Kidney (tissue), 14 donors: ENCODE measurements around the gene SRSF1. TPM values are rescaled to one million over a fixed set of nuclear protein-coding genes. Genes with fewer than 3 reads are reported as not detected.
A peak's percentile ranks its signal among the peaks of the same experiment; 100 is the strongest.

Experiments used
- DNase-seq, 5 donors: peaks; one replicate each; pipeline ENCODE4 v3.0.0-alpha.2; 2013 to 2020
- FAIRE-seq: peaks from 2 replicates; lab custom pipeline; 2012; peaks lifted over from hg19 to GRCh38; lab: Jason Lieb, UNC
- H3K27ac ChIP-seq, 2 donors: one replicate each; pipeline ENCODE4 v1.7.0; 2013; ENCODE audit warnings: low read depth in 2 of 2, low read length in 2 of 2, inconsistent platforms in 1 of 2
- H3K27me3 ChIP-seq: one replicate; pipeline ENCODE4 v1.7.1; 2013; ENCODE audit warnings: low read length, inconsistent platforms; ENCODE audit not compliant: control insufficient read depth, insufficient read depth
- H3K36me3 ChIP-seq, 3 donors: one replicate each; pipeline versions ENCODE4 v1.7.0 to v1.7.1; 2013; ENCODE audit warnings: low read length in 3 of 3, control low read depth in 1 of 3, inconsistent platforms in 1 of 3; ENCODE audit not compliant: insufficient read depth in 3 of 3, control insufficient read depth in 2 of 3
- H3K4me1 ChIP-seq, 3 donors: one replicate each; pipeline versions ENCODE4 v1.7.0 to v1.7.1; 2013; ENCODE audit warnings: low read length in 3 of 3, inconsistent platforms in 1 of 3, low read depth in 1 of 3; ENCODE audit not compliant: control insufficient read depth in 2 of 3, insufficient read depth in 2 of 3
- H3K4me3 ChIP-seq, 3 donors: one replicate each; pipeline versions ENCODE4 v1.7.0 to v1.8.1; 2013; ENCODE audit warnings: low read length in 3 of 3, control low read depth in 1 of 3, inconsistent platforms in 1 of 3
- H3K9ac ChIP-seq, 3 donors: one replicate each; pipeline versions ENCODE4 v1.7.0 to v1.7.1; 2013; ENCODE audit warnings: low read length in 3 of 3, control low read depth in 1 of 3, inconsistent platforms in 1 of 3
- H3K9me3 ChIP-seq, 3 donors: one replicate each; pipeline versions ENCODE4 v1.7.0 to v1.7.1; 2013; ENCODE audit warnings: low read length in 3 of 3, control low read depth in 1 of 3, inconsistent platforms in 1 of 3; ENCODE audit not compliant: control insufficient read depth in 2 of 3, insufficient read depth in 1 of 3
- intact Hi-C: fragments of 100-400 bp; cut with DNase I; formaldehyde crosslinking; loops from one replicate; pipeline ENCODE4 v1.11.1; 2022
- polyA plus RNA-seq: library from polyadenylated mRNA; stranded (reverse); fragments of 350-450 nt; fragmentation: Illumina TruSeq; extraction: RNeasy Lipid Tissue Mini Kit (QIAGEN cat#74804); gene quantifications from one replicate; pipeline ENCODE4 v1.2.3, GENCODE V29; 2014; ENCODE audit warnings: low read depth, low replicate concordance; ENCODE audit not compliant: insufficient read depth
- total RNA-seq: library from RNA; stranded (reverse); fragmentation: NEBNext Ultra II Directional; extraction: Animal tissue kit (Norgen Biotek cat#: 25700); gene quantifications from one replicate; pipeline ENCODE4 v1.2.1, GENCODE V29; 2021
- TF ChIP-seq, protein P1 (sequence below): IDR thresholded peaks from 3 replicates; pipeline ENCODE4 v1.5.1; 2012; ENCODE audit warnings: mild to moderate bottlenecking, moderate library complexity, borderline replicate concordance; ENCODE audit not compliant: insufficient read depth; ENCODE audit errors: extremely low read depth
- donor health status: control.
- donor health status: control.
- donor health status: control.
- donor health status: control.
- donor health status: control.
- donor health status: DM: yes; HTN: yes; CAD: no.
- donor health status: Normal renal cell carcinoma (clear cell type).

SRSF1 gene
- total and polyA plus RNA-seq, 2 donors from 2014 or later, result 69.8 to 177 TPM

DNA sequence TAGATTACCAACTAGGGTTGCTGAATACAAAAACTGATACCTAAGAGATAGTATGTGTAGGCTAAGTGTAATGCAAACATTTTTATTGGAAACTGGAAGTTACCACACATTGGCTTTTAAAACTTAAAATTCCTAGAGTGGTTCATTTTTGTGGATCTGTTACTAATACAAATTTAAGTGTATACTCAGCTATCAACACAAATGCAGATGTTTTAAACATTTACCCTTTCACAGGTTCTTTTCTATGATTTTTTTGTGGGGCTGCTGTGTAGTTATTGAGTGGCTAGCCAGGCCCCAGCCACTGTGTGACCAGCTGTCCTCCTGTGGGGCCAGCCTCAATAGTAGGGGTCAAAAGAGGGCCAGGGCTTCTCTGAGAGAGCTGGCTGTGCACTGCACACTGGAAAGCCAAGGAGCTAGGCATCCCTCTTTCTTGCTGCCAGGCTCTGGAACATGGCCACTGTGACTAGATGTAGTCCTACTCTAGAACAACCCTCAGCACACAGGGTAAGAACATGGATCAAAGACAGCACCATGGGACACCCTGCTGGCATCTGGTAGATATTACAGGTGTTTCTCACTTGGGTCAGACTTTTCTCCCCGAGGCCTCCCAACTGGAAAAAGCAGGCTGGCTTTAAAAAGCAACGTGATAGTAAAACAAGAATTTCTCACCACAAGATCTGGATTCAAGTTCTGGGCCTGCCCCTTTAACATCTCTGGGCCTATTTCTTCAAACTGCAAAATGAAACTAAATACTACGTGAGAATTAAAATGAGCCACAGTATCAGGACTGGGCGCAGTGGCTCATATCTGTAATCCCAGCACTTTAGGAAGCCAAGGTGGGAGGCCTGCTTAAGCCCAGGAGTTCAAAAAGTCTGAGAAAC lies 11.7 kb downstream of the SRSF1 start:
- H3K27ac ChIP-seq, result peak overlapping the region; percentile 4 to 42
- peaks cover 0 to 21% (median 11%) of the 10 kb centered on the region in 3 donors for H3K4me1 ChIP-seq
- H3K27me3 ChIP-seq, result no peaks in the 10 kb centered on the region
- TF ChIP-seq, protein P1, sequence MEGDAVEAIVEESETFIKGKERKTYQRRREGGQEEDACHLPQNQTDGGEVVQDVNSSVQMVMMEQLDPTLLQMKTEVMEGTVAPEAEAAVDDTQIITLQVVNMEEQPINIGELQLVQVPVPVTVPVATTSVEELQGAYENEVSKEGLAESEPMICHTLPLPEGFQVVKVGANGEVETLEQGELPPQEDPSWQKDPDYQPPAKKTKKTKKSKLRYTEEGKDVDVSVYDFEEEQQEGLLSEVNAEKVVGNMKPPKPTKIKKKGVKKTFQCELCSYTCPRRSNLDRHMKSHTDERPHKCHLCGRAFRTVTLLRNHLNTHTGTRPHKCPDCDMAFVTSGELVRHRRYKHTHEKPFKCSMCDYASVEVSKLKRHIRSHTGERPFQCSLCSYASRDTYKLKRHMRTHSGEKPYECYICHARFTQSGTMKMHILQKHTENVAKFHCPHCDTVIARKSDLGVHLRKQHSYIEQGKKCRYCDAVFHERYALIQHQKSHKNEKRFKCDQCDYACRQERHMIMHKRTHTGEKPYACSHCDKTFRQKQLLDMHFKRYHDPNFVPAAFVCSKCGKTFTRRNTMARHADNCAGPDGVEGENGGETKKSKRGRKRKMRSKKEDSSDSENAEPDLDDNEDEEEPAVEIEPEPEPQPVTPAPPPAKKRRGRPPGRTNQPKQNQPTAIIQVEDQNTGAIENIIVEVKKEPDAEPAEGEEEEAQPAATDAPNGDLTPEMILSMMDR, result peak; percentile 77
- no peaks in the 10 kb centered on the region for H3K9me3 ChIP-seq
- peaks cover 2 to 4% (median 3%) of the 10 kb centered on the region in 3 donors for H3K36me3 ChIP-seq
- intact Hi-C loops, result no loop called here
- no peak for FAIRE-seq
- peak in 4 of 5 donors; percentile 77 to 93 (median 84) for DNase-seq
- H3K9ac ChIP-seq, result no peak overlapping the region
- no peak overlapping the region for H3K4me3 ChIP-seq

- Histone ChIP-seq H3K27me3 (no peaks in the 10 kb centered on the region), H3K9ac (no peak overlapping the region), H3K4me3 (no peak overlapping the region), H3K27ac (no peak overlapping the region), H3K36me3 (peaks cover 0 to 2% (median 2%) of the 10 kb centered on the region in 3 donors), H3K9me3 (no peaks in the 10 kb centered on the region), H3K4me1 (peaks cover 5 to 21% (median 15%) of the 10 kb centered on the region in 3 donors)
- FAIRE-seq, result no peak
- intact Hi-C loops, result no loop called here
- TF ChIP-seq, protein P1, result no peak
- DNase-seq, result no peak
Measured at GRCh38 chr17:57994436-57994835, 12.6 kb downstream of the SRSF1 start.

- H3K27ac ChIP-seq, result no peak overlapping the region
- peaks cover 6 to 21% (median 16%) of the 10 kb centered on the region in 3 donors for H3K4me1 ChIP-seq
- no peaks in the 10 kb centered on the region for H3K27me3 ChIP-seq
- intact Hi-C loops, result no loop called here
- FAIRE-seq (no peak), DNase-seq (peak in 1 of 5 donors; percentile 42)
- H3K9ac ChIP-seq, result peak overlapping the region in 2 of 3 donors; percentile 10 to 28
- peaks cover 0 to 2% (median 2%) of the 10 kb centered on the region in 3 donors for H3K36me3 ChIP-seq
- H3K9me3 ChIP-seq, result no peaks in the 10 kb centered on the region
- TF ChIP-seq, protein P1, result no peak
- H3K4me3 ChIP-seq, result no peak overlapping the region
Measured at GRCh38 chr17:57993471-57994365, 13.3 kb downstream of the SRSF1 start.
